Fibroblast of pulmonary artery (primary cell): ENCODE results near the gene CDK14.

Experiments used
- DNase-seq: peaks from one replicate; pipeline ENCODE4 v3.0.0-alpha.2; 2010; ENCODE audit warnings: low read depth
- H3K4me3 ChIP-seq: replicated peaks from 2 replicates; pipeline ENCODE4 v1.5.1; 2011; ENCODE audit warnings: low read depth, mild to moderate bottlenecking, control low read depth, low read length, moderate library complexity
- TF ChIP-seq, protein P1 (sequence below): IDR thresholded peaks from 2 replicates; pipeline ENCODE4 v1.5.1; 2011; ENCODE audit warnings: mild to moderate bottlenecking, control low read depth, low read length, inconsistent platforms; ENCODE audit errors: missing control alignments

Gene CDK14

DNA sequence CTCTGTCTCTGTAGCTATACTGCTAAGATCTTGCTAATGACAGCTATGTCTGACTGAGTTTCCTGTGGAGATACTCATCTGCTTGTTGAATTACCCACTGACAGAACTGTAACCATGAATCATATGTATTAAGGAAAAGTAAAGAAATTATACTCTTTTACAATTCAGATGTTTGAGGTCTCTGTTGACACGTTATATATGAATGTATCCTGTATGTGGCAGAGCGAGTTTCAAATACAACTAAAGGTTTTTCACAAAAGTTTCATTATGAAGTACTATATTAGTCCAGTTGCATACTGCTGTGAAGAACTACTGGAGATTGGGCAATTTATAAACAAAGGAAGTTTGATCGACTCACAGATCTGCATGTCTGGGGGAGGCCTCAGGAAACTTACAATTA, 232.5 kb downstream of the CDK14 start:
- DNase-seq = peak; percentile 21
- no peak overlapping the region for H3K4me3 ChIP-seq
- TF ChIP-seq, protein P1, sequence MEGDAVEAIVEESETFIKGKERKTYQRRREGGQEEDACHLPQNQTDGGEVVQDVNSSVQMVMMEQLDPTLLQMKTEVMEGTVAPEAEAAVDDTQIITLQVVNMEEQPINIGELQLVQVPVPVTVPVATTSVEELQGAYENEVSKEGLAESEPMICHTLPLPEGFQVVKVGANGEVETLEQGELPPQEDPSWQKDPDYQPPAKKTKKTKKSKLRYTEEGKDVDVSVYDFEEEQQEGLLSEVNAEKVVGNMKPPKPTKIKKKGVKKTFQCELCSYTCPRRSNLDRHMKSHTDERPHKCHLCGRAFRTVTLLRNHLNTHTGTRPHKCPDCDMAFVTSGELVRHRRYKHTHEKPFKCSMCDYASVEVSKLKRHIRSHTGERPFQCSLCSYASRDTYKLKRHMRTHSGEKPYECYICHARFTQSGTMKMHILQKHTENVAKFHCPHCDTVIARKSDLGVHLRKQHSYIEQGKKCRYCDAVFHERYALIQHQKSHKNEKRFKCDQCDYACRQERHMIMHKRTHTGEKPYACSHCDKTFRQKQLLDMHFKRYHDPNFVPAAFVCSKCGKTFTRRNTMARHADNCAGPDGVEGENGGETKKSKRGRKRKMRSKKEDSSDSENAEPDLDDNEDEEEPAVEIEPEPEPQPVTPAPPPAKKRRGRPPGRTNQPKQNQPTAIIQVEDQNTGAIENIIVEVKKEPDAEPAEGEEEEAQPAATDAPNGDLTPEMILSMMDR = no peak

GRCh38 chr7:90830308-90830707, 234.2 kb downstream of the CDK14 start:
- TF ChIP-seq, protein P1 = no peak
- DNase-seq = no peak
- H3K4me3 ChIP-seq = no peak overlapping the region

DNA sequence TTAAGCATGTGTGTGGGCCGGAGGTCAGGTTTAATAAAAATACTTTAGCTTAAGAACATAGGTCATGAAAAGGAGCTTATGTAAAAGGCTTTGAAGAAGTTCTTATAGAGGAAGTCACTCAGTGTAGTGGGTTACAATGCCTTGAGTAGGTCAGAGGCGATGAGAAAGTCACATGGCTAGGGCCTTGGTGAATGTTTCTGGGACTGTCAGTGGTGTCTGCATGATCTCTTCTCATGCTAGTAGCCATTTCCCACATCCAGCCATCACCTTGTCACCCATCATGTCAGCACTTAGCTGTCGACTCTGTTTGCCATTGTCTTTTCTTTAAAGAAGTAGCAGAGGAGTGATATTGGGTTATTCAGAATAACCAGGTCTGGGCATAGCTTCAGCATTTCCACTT, 236.6 kb downstream of the CDK14 start:
- H3K4me3 ChIP-seq = no peak overlapping the region
- no peak for DNase-seq
- TF ChIP-seq, protein P1 = no peak

DNA sequence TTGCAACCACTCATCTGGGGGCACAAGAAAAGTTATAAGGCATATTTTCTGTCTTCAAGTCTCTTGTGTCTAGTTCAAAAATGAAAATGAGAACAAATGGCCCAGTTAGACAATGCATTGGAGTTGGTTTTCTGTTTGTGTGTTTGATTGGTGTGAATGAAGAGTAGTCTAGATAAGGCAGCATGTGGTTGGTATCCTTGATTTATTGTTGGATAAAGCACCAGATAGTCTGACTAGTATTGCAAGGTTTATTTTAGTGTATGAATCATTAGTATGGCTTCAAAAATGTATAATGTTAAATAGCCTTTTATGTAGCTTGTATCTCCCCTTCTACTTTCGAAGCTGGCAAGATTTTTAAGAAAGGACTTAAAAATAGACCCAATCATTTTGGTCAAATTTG, 237.3 kb downstream of the CDK14 start:
- no peak for DNase-seq
- TF ChIP-seq, protein P1 = no peak
- no peak overlapping the region for H3K4me3 ChIP-seq

DNA sequence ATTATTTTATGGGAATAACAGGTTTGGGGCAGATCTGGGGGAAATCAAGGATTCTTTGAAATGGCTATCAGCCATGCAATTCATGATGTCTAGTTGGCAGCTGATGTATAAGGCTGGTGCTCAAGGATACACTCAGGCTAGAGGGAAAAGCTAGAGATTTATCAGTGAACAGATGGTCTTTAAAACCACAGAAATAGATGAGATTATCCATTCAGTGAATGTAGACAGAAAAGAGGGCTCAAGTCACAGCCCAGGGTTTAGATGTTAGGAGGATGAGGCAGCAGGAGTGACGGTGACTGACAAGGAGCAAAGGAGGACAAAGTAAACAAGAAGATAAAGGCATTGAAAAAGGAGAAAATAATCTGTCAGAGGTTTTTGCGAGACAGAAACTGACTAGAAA, 238.7 kb downstream of the CDK14 start:
- H3K4me3 ChIP-seq = no peak overlapping the region
- no peak for DNase-seq
- TF ChIP-seq, protein P1 = no peak

DNA sequence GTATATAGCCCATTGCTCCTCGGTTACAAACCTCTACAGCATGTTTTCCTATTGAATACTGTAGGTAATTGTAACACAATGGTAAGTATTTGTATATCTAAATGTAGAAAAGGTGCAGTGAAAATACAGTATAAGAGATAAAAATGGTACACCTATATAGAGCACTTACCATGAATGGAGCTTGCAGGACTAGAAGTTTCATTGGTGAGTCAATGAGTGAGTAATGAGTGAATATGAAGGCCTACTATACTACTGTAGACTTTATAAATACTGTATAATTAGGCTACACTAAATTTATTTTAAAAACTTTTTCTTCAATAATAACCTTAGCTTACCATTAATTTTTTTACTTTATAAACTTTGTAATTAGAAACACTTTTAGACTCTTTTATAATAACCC, 239.7 kb downstream of the CDK14 start:
- TF ChIP-seq, protein P1 = no peak
- H3K4me3 ChIP-seq = no peak overlapping the region
- DNase-seq = no peak

DNA sequence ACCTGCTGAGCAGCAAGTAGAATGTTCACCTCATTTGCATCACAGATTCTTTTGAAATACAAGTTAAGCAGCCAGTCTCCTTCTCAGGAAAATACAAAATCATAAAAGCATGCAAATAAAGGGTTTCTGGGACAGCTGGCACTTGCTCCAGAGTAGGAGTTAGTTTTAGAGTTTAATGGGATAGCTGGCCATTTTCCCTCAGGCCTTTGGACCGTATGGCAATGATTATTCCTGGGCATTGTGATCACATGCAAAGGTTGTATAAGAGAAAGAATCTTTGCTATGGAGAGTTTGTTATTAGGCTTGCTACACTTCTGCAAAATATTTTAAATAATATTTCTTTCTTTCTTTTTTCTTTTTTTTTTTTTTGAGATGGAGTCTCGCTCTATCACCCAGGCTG, 240.8 kb downstream of the CDK14 start:
- no peak for DNase-seq
- TF ChIP-seq, protein P1 = no peak
- H3K4me3 ChIP-seq = no peak overlapping the region
